IMR-90 (cell line): ENCODE results near the gene NXN. TPM values are rescaled to one million over a fixed set of nuclear protein-coding genes. Genes with fewer than 3 reads are reported as not detected.
A peak's percentile ranks its signal among the peaks of the same experiment; 100 is the strongest.

ENCODE experiments used
- ATAC-seq: fragments of 200-7000 bp; cut with Tn5 transposase; 2 replicates; pipeline ENCODE4 v1.9.1; 2020; ENCODE audit warnings: low read depth, mild to moderate bottlenecking, moderate library complexity
- BruUV-seq: library from RNA; stranded (reverse); fragments of 400-500 nt; replicated peaks from 2 replicates; lab custom pipeline; 2021; lab: Mats Ljungman, UMichigan
- CTCF ChIA-PET: fragments of 300-600 bp; formaldehyde crosslinking; extraction: SDS; loops from one replicate; lab custom pipeline; 2021; ENCODE audit warnings: antibody characterized with exemption; lab: Yijun Ruan, JAX
- POLR2A ChIA-PET: fragments of 300-600 bp; sonication (Branson Sonifier 250); formaldehyde crosslinking; loops from one replicate; lab custom pipeline; 2022; ENCODE audit warnings: antibody characterized with exemption; ENCODE audit not compliant: unreplicated experiment; lab: Charles Lee
- DNase-seq: peaks from one replicate; pipeline ENCODE4 v3.0.0; 2013
- H2AFZ ChIP-seq: replicated peaks from 2 replicates; pipeline ENCODE3; 2013; ENCODE audit warnings: low read length, mild to moderate bottlenecking; ENCODE audit not compliant: poor library complexity
- H2AK5ac ChIP-seq: 2 replicates; pipeline ENCODE4 v1.6.1; 2013; ENCODE audit warnings: low read depth, low read length, inconsistent platforms
- H2AK9ac ChIP-seq: replicated peaks from 2 replicates; pipeline ENCODE3; 2013; ENCODE audit warnings: mild to moderate bottlenecking, low read depth, low read length, moderate library complexity; ENCODE audit not compliant: poor library complexity
- H2BK120ac ChIP-seq: 2 replicates; pipeline ENCODE4 v1.6.1; 2013; ENCODE audit warnings: low read depth, low read length, inconsistent platforms
- H2BK15ac ChIP-seq: 3 replicates; pipeline ENCODE4 v1.6.1; 2013; ENCODE audit warnings: low read depth, low read length, inconsistent platforms
- H2BK20ac ChIP-seq: 2 replicates; pipeline ENCODE4 v1.6.1; 2013; ENCODE audit warnings: low read depth, mild to moderate bottlenecking, inconsistent platforms, low read length, moderate library complexity
- H2BK5ac ChIP-seq: 2 replicates; pipeline ENCODE4 v1.6.1; 2013; ENCODE audit warnings: mild to moderate bottlenecking, low read depth, low read length, inconsistent platforms; ENCODE audit not compliant: poor library complexity, severe bottlenecking
- H3K14ac ChIP-seq: replicated peaks from 2 replicates; pipeline ENCODE4 v1.6.1; 2013; ENCODE audit warnings: low read depth, low read length, inconsistent platforms
- H3K18ac ChIP-seq: 2 replicates; pipeline ENCODE4 v1.6.1; 2013; ENCODE audit warnings: low read depth, low read length, control low read depth
- H3K23ac ChIP-seq: 2 replicates; pipeline ENCODE4 v1.6.1; 2013; ENCODE audit warnings: low read depth, low read length, inconsistent platforms
- H3K27ac ChIP-seq: 2 replicates; pipeline ENCODE4 v1.5.1; 2013; ENCODE audit warnings: mild to moderate bottlenecking, control low read depth, low read length; ENCODE audit not compliant: insufficient read depth
- H3K27me3 ChIP-seq: 2 replicates; pipeline ENCODE4 v1.6.1; 2013; ENCODE audit warnings: low read length; ENCODE audit not compliant: control insufficient read depth, insufficient read depth
- H3K36me3 ChIP-seq: 2 replicates; pipeline ENCODE4 v1.6.1; 2013; ENCODE audit warnings: low read length, mixed read lengths; ENCODE audit not compliant: control insufficient read depth, insufficient read depth
- H3K4ac ChIP-seq: 2 replicates; pipeline ENCODE4 v1.6.1; 2013; ENCODE audit warnings: low read depth, low read length, inconsistent platforms
- H3K4me1 ChIP-seq: 2 replicates; pipeline ENCODE4 v1.6.1; 2013; ENCODE audit warnings: low read length, mixed read lengths; ENCODE audit not compliant: control insufficient read depth, insufficient read depth
- H3K4me2 ChIP-seq: 2 replicates; pipeline ENCODE4 v1.6.1; 2013; ENCODE audit warnings: low read depth, mild to moderate bottlenecking, control low read depth, low read length, moderate library complexity
- H3K4me3 ChIP-seq: 2 replicates; pipeline ENCODE4 v1.5.1; 2013; ENCODE audit warnings: low read depth, mild to moderate bottlenecking, control low read depth, low read length, moderate library complexity; ENCODE audit not compliant: insufficient read depth
- H3K56ac ChIP-seq: 2 replicates; pipeline ENCODE4 v1.6.1; 2013; ENCODE audit warnings: low read length, inconsistent platforms; ENCODE audit not compliant: insufficient read depth; ENCODE audit errors: extremely low read depth
- H3K79me1 ChIP-seq, 2 experiments: 2 replicates each; pipeline ENCODE4 v1.6.1; 2013; ENCODE audit warnings: low read length in 2 of 2, inconsistent platforms in 1 of 2, low read depth in 1 of 2
- H3K9ac ChIP-seq: 2 replicates; pipeline ENCODE4 v1.6.1; 2013; ENCODE audit warnings: low read depth, low read length, control low read depth
- H3K9me1 ChIP-seq: 2 replicates; pipeline ENCODE4 v1.6.1; 2013; ENCODE audit warnings: low read length, inconsistent platforms; ENCODE audit not compliant: insufficient read depth
- H3K9me3 ChIP-seq: 2 replicates; pipeline ENCODE4 v1.6.1; 2013; ENCODE audit warnings: low read length; ENCODE audit not compliant: control insufficient read depth, insufficient read depth
- H4K20me1 ChIP-seq: 2 replicates; pipeline ENCODE4 v1.6.1; 2013; ENCODE audit warnings: low read length, inconsistent platforms; ENCODE audit not compliant: insufficient read depth
- H4K5ac ChIP-seq: 2 replicates; pipeline ENCODE4 v1.6.1; 2013; ENCODE audit warnings: mild to moderate bottlenecking, low read depth, low read length, control low read depth
- H4K8ac ChIP-seq, 2 experiments: 2 replicates each; pipeline ENCODE4 v1.6.1; 2013; ENCODE audit warnings: low read depth in 2 of 2, low read length in 2 of 2, control low read depth in 1 of 2, inconsistent platforms in 1 of 2
- H4K91ac ChIP-seq: 2 replicates; pipeline ENCODE4 v1.6.1; 2013; ENCODE audit warnings: low read depth, low read length, inconsistent platforms; ENCODE audit not compliant: insufficient read depth
- CHD1 ChIP-seq: IDR thresholded peaks from 2 replicates; pipeline ENCODE4 v1.6.1; 2012; ENCODE audit warnings: low read depth, low read length, improper control_type of control experiment
- MAFK ChIP-seq: IDR thresholded peaks from 2 replicates; pipeline ENCODE4 v1.6.1; 2012; ENCODE audit warnings: low read depth, low read length, improper control_type of control experiment
- MAZ ChIP-seq: IDR thresholded peaks from 2 replicates; pipeline ENCODE4 v1.6.1; 2012; ENCODE audit warnings: low read depth, mild to moderate bottlenecking, low read length, improper control_type of control experiment, moderate library complexity, borderline replicate concordance
- MXI1 ChIP-seq: IDR thresholded peaks from 2 replicates; pipeline ENCODE4 v1.6.1; 2012; ENCODE audit warnings: low read depth, mild to moderate bottlenecking, low read length, moderate library complexity, borderline replicate concordance
- NFE2L2 ChIP-seq: fragments of 150-350 bp; IDR thresholded peaks from 2 replicates; pipeline ENCODE4 v1.6.1; 2016; ENCODE audit warnings: low read depth, mild to moderate bottlenecking, low read length
- POLR2A ChIP-seq: IDR thresholded peaks from 2 replicates; pipeline ENCODE4 v1.6.1; 2012; ENCODE audit warnings: mild to moderate bottlenecking, low read depth, low read length
- RAD21 ChIP-seq: IDR thresholded peaks from 2 replicates; pipeline ENCODE4 v1.6.1; 2012; ENCODE audit warnings: low read length, improper control_type of control experiment
- RFX5 ChIP-seq: IDR thresholded peaks from 2 replicates; pipeline ENCODE4 v1.8.0; 2012; ENCODE audit warnings: low read depth, mild to moderate bottlenecking, low read length, moderate library complexity
- SMC3 ChIP-seq: fragments of 150-350 bp; IDR thresholded peaks from 2 replicates; pipeline ENCODE4 v1.6.1; 2016; ENCODE audit warnings: low read depth, mild to moderate bottlenecking, antibody characterized with exemption, low read length, moderate library complexity
- WGBS, 2 experiments: methylation state at CpG; one replicate each; pipeline versions ENCODE4 v1.1.5 to v1.1.7; 2013; ENCODE audit warnings: missing lambda C conversion rate in 2 of 2; ENCODE audit not compliant: insufficient read length in 1 of 2; ENCODE audit errors: extremely low coverage in 2 of 2; 5-methylcytosine and 5-hydroxymethylcytosine counted together
- dilution Hi-C: fragments of 300-500 bp; cut with HindIII; formaldehyde crosslinking; loops from one replicate; pipeline ENCODE4 v1.14.3; 2018; ENCODE audit warnings: low sequenced_read_pairs; ENCODE audit not compliant: unreplicated experiment
- in situ Hi-C: fragments of 300-500 bp; cut with MboI; formaldehyde crosslinking; loops from 3 replicates; pipeline ENCODE4 v1.14.3; 2019; ENCODE audit warnings: low sequenced_read_pairs, inconsistent platforms, mixed read lengths
- intact Hi-C: fragments of 100-400 bp; cut with micrococcal nuclease; formaldehyde crosslinking; loops from 2 replicates; pipeline ENCODE4 v1.10.0; 2022
- polyA plus RNA-seq, 3 experiments: library from polyadenylated mRNA; depleted of rRNA; stranded (reverse); fragments of >200 nt; gene quantifications; 2 replicates each; pipeline ENCODE4 v1.2.3, GENCODE V29; 2012; ENCODE audit warnings: low replicate concordance in 1 of 3
- total RNA-seq: library from RNA; depleted of rRNA; stranded (reverse); fragments of >200 nt; gene quantifications from 2 replicates; pipeline ENCODE4 v1.2.3, GENCODE V29; 2012
- TF ChIP-seq, protein P1 (sequence below): fragments of 150-350 bp; IDR thresholded peaks from 2 replicates; pipeline ENCODE4 v1.6.1; 2017; ENCODE audit warnings: mild to moderate bottlenecking, antibody characterized with exemption, low read length, low read depth
- TF ChIP-seq, protein P2 (sequence below): conservative IDR thresholded peaks from 2 replicates; pipeline ENCODE4 v1.5.1; 2012; ENCODE audit warnings: mild to moderate bottlenecking, low read depth, low read length, improper control_type of control experiment
- TF ChIP-seq, protein P3 (sequence below): fragments of 150-350 bp; IDR thresholded peaks from 2 replicates; pipeline ENCODE4 v1.6.1; 2016; ENCODE audit warnings: low read depth, mild to moderate bottlenecking, low read length, moderate library complexity, borderline replicate concordance

The NXN gene
- total and polyA plus RNA-seq, 2 of the 4 experiments (the other 2 are of a cell fraction) = 52.5 to 116 TPM

DNA sequence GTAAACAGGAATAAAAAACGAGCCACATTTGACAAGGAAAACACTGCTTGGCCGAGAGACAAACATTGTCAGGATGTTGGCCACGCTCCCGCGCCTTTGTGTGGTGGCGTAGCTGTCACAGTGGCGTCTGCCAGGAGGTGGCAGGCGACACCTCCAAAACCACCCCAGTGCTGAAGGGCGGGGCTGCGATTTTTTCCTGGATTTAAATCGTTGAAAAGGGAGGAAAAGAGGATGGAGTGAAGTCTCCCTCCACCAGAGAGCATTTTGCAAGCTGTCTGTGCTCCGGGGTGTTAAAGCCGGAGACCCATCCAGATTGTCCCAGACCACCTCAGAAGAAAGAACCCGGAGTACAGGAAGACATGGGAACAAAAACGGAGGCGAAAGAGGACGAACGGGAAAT is 184.7 kb downstream of the NXN start:
- Histone ChIP-seq H3K4me2 (0 out of 2 replicates have a peak overlapping the region, but pooled peaks have one; percentile 1), H4K20me1 (peaks cover 29% of the 10 kb centered on the region), H4K91ac (0 out of 2 replicates have a peak overlapping the region, but pooled peaks have one; percentile 26), H3K9me1 (peaks cover 4% of the 10 kb centered on the region; the same call in 1 of the 2 replicates), H4K5ac (0 out of 2 replicates have a peak overlapping the region, but pooled peaks have one; percentile 2), H4K8ac (peak overlapping the region in 1 of 2 experiments; percentile 23; a peak in 1 of 4 replicates), H2BK20ac (0 out of 2 replicates have a peak overlapping the region, but pooled peaks have one; percentile 30), H3K79me1 (peaks cover 4 to 21% of the 10 kb centered on the region in 2 experiments; a peak in 3 of 4 replicates), H2BK120ac (peak overlapping the region; percentile 28; the same call in 1 of the 2 replicates), H3K23ac (peak overlapping the region; percentile 37; the same call in 1 of the 2 replicates), H3K56ac (no peak overlapping the region), H2AK5ac (no peak overlapping the region), H3K9me3 (no peaks in the 10 kb centered on the region), H3K27ac (peak overlapping the region; percentile 19), H3K18ac (no peak overlapping the region), H3K4ac (peak overlapping the region; percentile 6; the same call in 1 of the 2 replicates), H3K4me1 (peaks cover 12% of the 10 kb centered on the region; the same call in 1 of the 2 replicates), H2BK5ac (no peak overlapping the region), H3K36me3 (peaks cover 46% of the 10 kb centered on the region), H2BK15ac (no peak overlapping the region), H3K27me3 (no peaks in the 10 kb centered on the region), H3K14ac (0 out of 2 replicates have a peak overlapping the region, but pooled peaks have one; percentile 10), H2AK9ac (no peak overlapping the region), H3K4me3 (no peak overlapping the region), H2AFZ (peak overlapping the region; percentile 27), H3K9ac (no peak overlapping the region)
- BruUV-seq = no TSS peak
- CTCF ChIA-PET = interaction anchor here (0.6 to 2.9 kb wide), 4 partner anchors 8 to 186 kb away, joined by 3 to 14 read pairs (median 4); no protein-coding TSS in a partner anchor
- 42% methylated on average over 6 of the region's 18 CpGs; no CpG with 5 or more reads in 1 of the 2 experiments for WGBS, 2 experiments
- intact Hi-C loops = loop anchor here (1.0 to 10.0 kb wide), 2 partner anchors 110 to 186 kb away; no protein-coding TSS in a partner anchor
- POLR2A ChIA-PET = interaction anchor here (0.7 kb wide), 1 partner anchor 9 kb away, joined by 7 read pairs; no protein-coding TSS in a partner anchor
- TF ChIP-seq, protein P1, sequence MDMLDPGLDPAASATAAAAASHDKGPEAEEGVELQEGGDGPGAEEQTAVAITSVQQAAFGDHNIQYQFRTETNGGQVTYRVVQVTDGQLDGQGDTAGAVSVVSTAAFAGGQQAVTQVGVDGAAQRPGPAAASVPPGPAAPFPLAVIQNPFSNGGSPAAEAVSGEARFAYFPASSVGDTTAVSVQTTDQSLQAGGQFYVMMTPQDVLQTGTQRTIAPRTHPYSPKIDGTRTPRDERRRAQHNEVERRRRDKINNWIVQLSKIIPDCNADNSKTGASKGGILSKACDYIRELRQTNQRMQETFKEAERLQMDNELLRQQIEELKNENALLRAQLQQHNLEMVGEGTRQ = no peak
- TF ChIP-seq MXI1 (no peak), MAZ (peak; percentile 47; the same call in 1 of the 2 replicates), RAD21 (peak; percentile 77), POLR2A (no peak), NFE2L2 (no peak), RFX5 (no peak), SMC3 (peak; percentile 79), CHD1 (no peak), MAFK (no peak)
- TF ChIP-seq, protein P2, sequence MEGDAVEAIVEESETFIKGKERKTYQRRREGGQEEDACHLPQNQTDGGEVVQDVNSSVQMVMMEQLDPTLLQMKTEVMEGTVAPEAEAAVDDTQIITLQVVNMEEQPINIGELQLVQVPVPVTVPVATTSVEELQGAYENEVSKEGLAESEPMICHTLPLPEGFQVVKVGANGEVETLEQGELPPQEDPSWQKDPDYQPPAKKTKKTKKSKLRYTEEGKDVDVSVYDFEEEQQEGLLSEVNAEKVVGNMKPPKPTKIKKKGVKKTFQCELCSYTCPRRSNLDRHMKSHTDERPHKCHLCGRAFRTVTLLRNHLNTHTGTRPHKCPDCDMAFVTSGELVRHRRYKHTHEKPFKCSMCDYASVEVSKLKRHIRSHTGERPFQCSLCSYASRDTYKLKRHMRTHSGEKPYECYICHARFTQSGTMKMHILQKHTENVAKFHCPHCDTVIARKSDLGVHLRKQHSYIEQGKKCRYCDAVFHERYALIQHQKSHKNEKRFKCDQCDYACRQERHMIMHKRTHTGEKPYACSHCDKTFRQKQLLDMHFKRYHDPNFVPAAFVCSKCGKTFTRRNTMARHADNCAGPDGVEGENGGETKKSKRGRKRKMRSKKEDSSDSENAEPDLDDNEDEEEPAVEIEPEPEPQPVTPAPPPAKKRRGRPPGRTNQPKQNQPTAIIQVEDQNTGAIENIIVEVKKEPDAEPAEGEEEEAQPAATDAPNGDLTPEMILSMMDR = peak; percentile 63
- TF ChIP-seq, protein P3, sequence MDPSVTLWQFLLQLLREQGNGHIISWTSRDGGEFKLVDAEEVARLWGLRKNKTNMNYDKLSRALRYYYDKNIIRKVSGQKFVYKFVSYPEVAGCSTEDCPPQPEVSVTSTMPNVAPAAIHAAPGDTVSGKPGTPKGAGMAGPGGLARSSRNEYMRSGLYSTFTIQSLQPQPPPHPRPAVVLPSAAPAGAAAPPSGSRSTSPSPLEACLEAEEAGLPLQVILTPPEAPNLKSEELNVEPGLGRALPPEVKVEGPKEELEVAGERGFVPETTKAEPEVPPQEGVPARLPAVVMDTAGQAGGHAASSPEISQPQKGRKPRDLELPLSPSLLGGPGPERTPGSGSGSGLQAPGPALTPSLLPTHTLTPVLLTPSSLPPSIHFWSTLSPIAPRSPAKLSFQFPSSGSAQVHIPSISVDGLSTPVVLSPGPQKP = no peak
- ATAC-seq (peak; percentile 18), DNase-seq (peak; percentile 59)
- dilution Hi-C loops = loop anchor here (25.0 kb wide), 1 partner anchor 192 kb away; the partner anchor contains the start of genes NXN and TIMM22
- in situ Hi-C loops = no loop called here
